ENCODE data around the gene OPA1. TPM values are rescaled to one million over a fixed set of nuclear protein-coding genes. Genes with fewer than 3 reads are reported as not detected.

Gene OPA1
- total and polyA plus RNA-seq, 2 of the 4 experiments (the other 2 are of a cell fraction): 17.8 to 73.7 TPM

DNA sequence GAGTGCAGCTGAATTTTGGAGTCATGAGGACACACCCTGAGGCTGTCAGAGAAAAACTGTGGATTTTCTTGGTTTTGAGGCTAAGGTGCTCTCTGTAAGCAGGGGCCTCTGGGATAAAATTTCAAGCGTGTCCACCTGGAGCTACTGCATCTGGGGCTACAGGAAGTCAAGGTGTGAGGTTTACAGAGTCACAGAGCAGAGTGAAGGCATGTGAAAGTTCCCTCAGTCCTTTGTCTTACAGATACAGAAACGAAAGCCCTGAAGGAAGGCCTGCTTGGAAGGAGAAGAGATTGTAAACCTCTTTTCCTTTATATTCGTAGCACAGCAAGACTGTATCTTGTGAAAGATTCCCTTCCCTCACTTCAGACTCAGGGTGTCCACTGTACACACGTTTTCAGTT is 138.6 kb downstream of the OPA1 start:
- no peak overlapping the region for H3K27ac ChIP-seq (ENCODE audit: insufficient read depth, low read length)
- POLR2A ChIA-PET (ENCODE audit: unreplicated experiment): no interaction called here
- no peak overlapping the region for H3K9ac ChIP-seq (ENCODE audit: low read depth, low read length)
- no peaks in the 10 kb centered on the region for H3K79me1 ChIP-seq (ENCODE audit: low read depth in 1 of 2, low read length in 2 of 2)
- no TSS peak for BruUV-seq (replicated peaks)
- H2BK5ac ChIP-seq (ENCODE audit: low read depth, low read length, poor library complexity, severe bottlenecking): no peak overlapping the region
- intact Hi-C loops (cut with micrococcal nuclease) (no loop called here), in situ Hi-C loops (cut with MboI; ENCODE audit: low sequenced_read_pairs) (no loop called here), dilution Hi-C loops (cut with HindIII; ENCODE audit: low sequenced_read_pairs, unreplicated experiment) (no loop called here)
- H2BK20ac ChIP-seq (ENCODE audit: low read depth, low read length): no peak overlapping the region
- no peak for TF ChIP-seq RAD21 (IDR thresholded peaks at IDR 0.05; ENCODE audit: low read length)
- TF ChIP-seq RFX5 (IDR thresholded peaks at IDR 0.05; ENCODE audit: low read depth, low read length): no peak
- no peak for TF ChIP-seq CHD1 (IDR thresholded peaks at IDR 0.05; ENCODE audit: low read depth, low read length)
- no peak for TF ChIP-seq POLR2A (IDR thresholded peaks at IDR 0.05; ENCODE audit: low read depth, low read length)
- TF ChIP-seq FOS (IDR thresholded peaks at IDR 0.05; ENCODE audit: low read depth, low read length): no peak
- TF ChIP-seq, protein P1, sequence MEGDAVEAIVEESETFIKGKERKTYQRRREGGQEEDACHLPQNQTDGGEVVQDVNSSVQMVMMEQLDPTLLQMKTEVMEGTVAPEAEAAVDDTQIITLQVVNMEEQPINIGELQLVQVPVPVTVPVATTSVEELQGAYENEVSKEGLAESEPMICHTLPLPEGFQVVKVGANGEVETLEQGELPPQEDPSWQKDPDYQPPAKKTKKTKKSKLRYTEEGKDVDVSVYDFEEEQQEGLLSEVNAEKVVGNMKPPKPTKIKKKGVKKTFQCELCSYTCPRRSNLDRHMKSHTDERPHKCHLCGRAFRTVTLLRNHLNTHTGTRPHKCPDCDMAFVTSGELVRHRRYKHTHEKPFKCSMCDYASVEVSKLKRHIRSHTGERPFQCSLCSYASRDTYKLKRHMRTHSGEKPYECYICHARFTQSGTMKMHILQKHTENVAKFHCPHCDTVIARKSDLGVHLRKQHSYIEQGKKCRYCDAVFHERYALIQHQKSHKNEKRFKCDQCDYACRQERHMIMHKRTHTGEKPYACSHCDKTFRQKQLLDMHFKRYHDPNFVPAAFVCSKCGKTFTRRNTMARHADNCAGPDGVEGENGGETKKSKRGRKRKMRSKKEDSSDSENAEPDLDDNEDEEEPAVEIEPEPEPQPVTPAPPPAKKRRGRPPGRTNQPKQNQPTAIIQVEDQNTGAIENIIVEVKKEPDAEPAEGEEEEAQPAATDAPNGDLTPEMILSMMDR (conservative IDR thresholded peaks at IDR 0.05; ENCODE audit: low read depth, low read length): no peak
- no peak overlapping the region for H3K14ac ChIP-seq (replicated peaks; ENCODE audit: low read depth, low read length)
- no peak overlapping the region for H3K23ac ChIP-seq (ENCODE audit: low read depth, low read length)
- no peak overlapping the region for H2AK9ac ChIP-seq (replicated peaks; ENCODE audit: low read depth, low read length, poor library complexity)
- no peak overlapping the region for H3K4me3 ChIP-seq (ENCODE audit: insufficient read depth, low read depth, low read length)
- H3K18ac ChIP-seq (ENCODE audit: low read depth, low read length): no peak overlapping the region
- H3K4me2 ChIP-seq (ENCODE audit: low read depth, low read length): no peak overlapping the region
- H3K9me3 ChIP-seq (ENCODE audit: control insufficient read depth, insufficient read depth, low read length): no peaks in the 10 kb centered on the region
- no peaks in the 10 kb centered on the region for H3K36me3 ChIP-seq (ENCODE audit: control insufficient read depth, insufficient read depth, low read length)
- H4K8ac ChIP-seq (ENCODE audit: low read depth in 2 of 2, low read length in 2 of 2): no peak overlapping the region
- no CpG with 5 or more reads among the region's 4 CpGs for WGBS, 2 experiments (ENCODE audit: extremely low coverage in 2 of 2, insufficient read length in 1 of 2)
- H4K91ac ChIP-seq (ENCODE audit: insufficient read depth, low read depth, low read length): no peak overlapping the region
- no peaks in the 10 kb centered on the region for H4K20me1 ChIP-seq (ENCODE audit: insufficient read depth, low read length)
- H2AK5ac ChIP-seq (ENCODE audit: low read depth, low read length): no peak overlapping the region
- no peak overlapping the region for H3K4ac ChIP-seq (ENCODE audit: low read depth, low read length)
- peaks cover 11% of the 10 kb centered on the region for H3K27me3 ChIP-seq (ENCODE audit: control insufficient read depth, insufficient read depth, low read length)
- ATAC-seq (ENCODE audit: low read depth) (no peak), DNase-seq (no peak)
- H3K56ac ChIP-seq (ENCODE audit: extremely low read depth, insufficient read depth, low read length): no peak overlapping the region
- CTCF ChIA-PET: no interaction called here
- H3K4me1 ChIP-seq (ENCODE audit: control insufficient read depth, insufficient read depth, low read length): peaks cover 3% of the 10 kb centered on the region; the same call in 1 of the 2 replicates
- H2AFZ ChIP-seq (replicated peaks; ENCODE audit: low read length, poor library complexity): no peak overlapping the region
- no peak overlapping the region for H4K5ac ChIP-seq (ENCODE audit: low read depth, low read length)
- no peaks in the 10 kb centered on the region for H3K9me1 ChIP-seq (ENCODE audit: insufficient read depth, low read length)
- no peak overlapping the region for H2BK120ac ChIP-seq (ENCODE audit: low read depth, low read length)
- no peak overlapping the region for H2BK15ac ChIP-seq (ENCODE audit: low read depth, low read length)
